HFFc6 (cell line): ENCODE results near the gene UGT1A8. TPM values are rescaled to one million over a fixed set of nuclear protein-coding genes. Genes with fewer than 3 reads are reported as not detected.
"Not testable (repeated sequence)": the region's sequence is repeated elsewhere in the genome, so short reads cannot be mapped to it uniquely, and the experiment has no call there.

Source experiments
- DNase-seq: peaks from one replicate; pipeline ENCODE4 v3.0.0-alpha.2; 2018
- H3K27ac Mint-ChIP-seq: 2 replicates; pipeline ENCODE4 v1.8.0; 2020; ENCODE audit warnings: mild to moderate bottlenecking, mixed read lengths
- H3K27me3 Mint-ChIP-seq: 2 replicates; pipeline ENCODE4 v1.8.0; 2021; ENCODE audit warnings: mild to moderate bottlenecking, moderate library complexity, mixed read lengths; ENCODE audit not compliant: insufficient read depth
- H3K36me3 Mint-ChIP-seq: 2 replicates; pipeline ENCODE4 v1.8.0; 2021; ENCODE audit warnings: low read depth, mixed read lengths
- H3K4me1 Mint-ChIP-seq: 2 replicates; pipeline ENCODE4 v1.8.0; 2020; ENCODE audit warnings: low read depth, mixed read lengths
- H3K4me3 Mint-ChIP-seq: 2 replicates; pipeline ENCODE4 v1.8.0; 2020; ENCODE audit warnings: mild to moderate bottlenecking, moderate library complexity, mixed read lengths
- H3K9me3 Mint-ChIP-seq: 2 replicates; pipeline ENCODE4 v1.8.0; 2020; ENCODE audit warnings: mild to moderate bottlenecking, mixed read lengths
- CTCF ChIP-seq: fragments of 200-600 bp; sonication (generic); IDR thresholded peaks from 2 replicates; pipeline ENCODE4 v1.5.0; 2021; ENCODE audit warnings: antibody characterized with exemption, mild to moderate bottlenecking
- total RNA-seq, 6 experiments: library from RNA; stranded (reverse); fragmentation: NEBNext Ultra II Directional; extraction: Animal tissue kit (Norgen Biotek cat#: 25700); gene quantifications; 2 replicates in 1 of 6; 3 replicates in 5 of 6; pipeline ENCODE4 v1.2.3, GENCODE V29; 2021

UGT1A8 gene
- total RNA-seq, 6 experiments from 2014 or later, result not detected

DNA sequence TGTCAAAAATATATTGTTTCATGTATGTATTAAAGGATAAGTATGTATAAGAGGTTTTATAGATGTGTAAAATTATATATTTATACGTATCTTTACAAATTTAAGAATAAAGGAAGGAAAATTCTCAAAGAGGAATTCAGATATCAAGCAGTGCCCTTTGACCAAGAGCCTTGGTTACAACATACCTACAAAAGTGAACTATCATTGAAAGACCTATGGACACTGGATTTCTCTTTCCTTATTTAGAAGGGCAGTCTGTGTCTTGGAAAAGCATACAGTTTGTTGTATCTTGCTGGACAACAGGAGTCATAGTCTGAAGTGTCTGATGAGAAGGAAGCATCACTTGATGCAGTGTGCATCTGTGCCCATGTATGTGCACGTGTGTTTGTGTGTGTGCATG, 29.0 kb upstream of the UGT1A8 start:
- no peaks in the 10 kb centered on the region for H3K4me1 Mint-ChIP-seq
- DNase-seq, result no peak
- TF ChIP-seq CTCF, result no peak
- peaks cover 3% of the 10 kb centered on the region; the same call in 1 of the 2 replicates for H3K9me3 Mint-ChIP-seq
- peaks cover 2% of the 10 kb centered on the region; the same call in 1 of the 2 replicates for H3K27me3 Mint-ChIP-seq
- H3K4me3 Mint-ChIP-seq, result no peak overlapping the region
- H3K36me3 Mint-ChIP-seq, result no peaks in the 10 kb centered on the region
- H3K27ac Mint-ChIP-seq, result no peak overlapping the region

GRCh38 chr2:233592706-233593105, 24.7 kb upstream of the UGT1A8 start:
- not testable (repeated sequence) for H3K27ac Mint-ChIP-seq, H3K4me3 Mint-ChIP-seq, H3K27me3 Mint-ChIP-seq, H3K9me3 Mint-ChIP-seq, H3K4me1 Mint-ChIP-seq, H3K36me3 Mint-ChIP-seq, DNase-seq

DNA sequence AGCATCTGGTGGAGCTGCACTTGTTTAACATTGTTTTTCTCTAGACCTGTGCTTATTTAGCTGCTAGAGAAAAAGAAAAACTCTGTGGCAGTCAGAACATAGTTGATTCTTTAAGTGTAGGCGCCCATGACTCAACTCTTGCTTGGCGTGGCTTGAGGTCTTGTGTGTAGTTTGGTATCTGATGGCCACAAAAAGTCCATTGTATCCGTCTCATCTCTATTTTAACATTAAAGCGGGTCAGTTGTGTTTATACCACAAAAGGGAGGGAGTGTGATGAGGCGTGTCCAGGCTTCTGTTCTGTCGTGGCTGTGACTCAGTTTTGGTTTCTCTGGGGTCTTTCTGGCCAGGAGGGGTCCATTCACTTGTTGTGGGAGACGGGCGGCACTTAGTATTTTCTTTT, 24.2 kb upstream of the UGT1A8 start:
- H3K9me3 Mint-ChIP-seq, result no peaks in the 10 kb centered on the region
- peaks cover 6% of the 10 kb centered on the region for H3K27me3 Mint-ChIP-seq
- H3K4me1 Mint-ChIP-seq, result no peaks in the 10 kb centered on the region
- no peak for DNase-seq
- no peak overlapping the region for H3K27ac Mint-ChIP-seq
- H3K36me3 Mint-ChIP-seq, result no peaks in the 10 kb centered on the region
- H3K4me3 Mint-ChIP-seq, result no peak overlapping the region
- no peak for TF ChIP-seq CTCF

GRCh38 chr2:233597522-233597921, 19.9 kb upstream of the UGT1A8 start:
- Mint-ChIP-seq H3K27me3 (peaks cover 6% of the 10 kb centered on the region), H3K4me3 (no peak overlapping the region), H3K4me1 (no peaks in the 10 kb centered on the region), H3K9me3 (no peaks in the 10 kb centered on the region; the same call in 1 of the 2 replicates), H3K27ac (no peak overlapping the region), H3K36me3 (no peaks in the 10 kb centered on the region)
- DNase-seq, result no peak
- TF ChIP-seq CTCF, result no peak

DNA sequence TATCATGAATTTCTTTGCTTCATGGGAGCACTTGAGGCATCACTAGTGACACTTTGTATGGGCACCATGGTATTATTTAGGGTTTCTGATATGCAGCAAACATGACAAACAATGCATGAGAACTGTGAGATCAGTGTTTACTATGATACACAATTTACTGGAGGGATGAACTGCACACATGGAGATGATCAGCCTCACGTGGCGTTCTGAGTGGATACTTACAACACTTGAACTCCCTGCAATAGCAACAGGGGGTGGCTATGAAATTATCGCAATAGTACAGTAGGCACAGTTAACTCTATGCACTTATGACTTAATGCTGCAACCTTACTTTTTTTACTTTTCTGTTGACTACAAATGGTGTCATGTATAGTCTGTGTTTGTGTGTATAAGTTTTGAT, 18.5 kb upstream of the UGT1A8 start:
- H3K27ac Mint-ChIP-seq, result no peak overlapping the region
- H3K27me3 Mint-ChIP-seq, result peaks cover 6% of the 10 kb centered on the region
- DNase-seq, result no peak
- no peaks in the 10 kb centered on the region; the same call in 1 of the 2 replicates for H3K9me3 Mint-ChIP-seq
- no peak for TF ChIP-seq CTCF
- H3K36me3 Mint-ChIP-seq, result no peaks in the 10 kb centered on the region
- H3K4me3 Mint-ChIP-seq, result no peak overlapping the region
- no peaks in the 10 kb centered on the region for H3K4me1 Mint-ChIP-seq

DNA sequence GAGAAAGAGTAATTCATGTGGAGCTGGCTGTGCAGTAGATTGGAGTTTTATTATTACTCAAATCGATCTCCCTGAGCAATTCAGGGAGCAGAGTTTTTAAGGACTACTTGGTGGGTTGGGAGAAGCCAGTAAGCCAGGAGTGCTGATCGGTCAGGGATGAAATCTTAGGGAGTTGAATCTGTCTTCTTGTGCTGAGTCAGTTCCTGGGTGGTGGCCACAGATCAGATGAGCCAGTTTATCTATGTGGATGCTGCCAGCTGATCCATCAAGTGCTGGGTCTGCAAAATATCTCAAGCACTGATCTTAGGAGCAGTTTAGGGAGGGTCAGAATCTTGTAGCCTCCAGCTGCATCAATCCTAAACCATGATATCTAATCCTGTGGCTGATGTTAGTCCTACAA, 17.0 kb upstream of the UGT1A8 start:
- TF ChIP-seq CTCF, result no peak
- Mint-ChIP-seq H3K27ac (no peak overlapping the region), H3K4me3 (no peak overlapping the region), H3K36me3 (no peaks in the 10 kb centered on the region), H3K9me3 (no peaks in the 10 kb centered on the region; the same call in 1 of the 2 replicates), H3K27me3 (peaks cover 4% of the 10 kb centered on the region), H3K4me1 (no peaks in the 10 kb centered on the region)
- no peak for DNase-seq
